HepG2 (cell line): ENCODE results near the gene FGFR4. TPM values are rescaled to one million over a fixed set of nuclear protein-coding genes. Genes with fewer than 3 reads are reported as not detected.

Experiments
- CCDC6 ChIP-seq: sonication (generic); formaldehyde crosslinking; IDR thresholded peaks from 2 replicates; pipeline ENCODE4 v1.8.1; 2022; ENCODE audit warnings: mild to moderate bottlenecking, missing genetic modification reagents, moderate library complexity
- CREB1 ChIP-seq, 2 experiments: fragments of 450-650 bp in 1 of 2; IDR thresholded peaks; 2 replicates each; pipeline ENCODE4 v1.6.1; 2016 to 2017; ENCODE audit warnings: control low read depth in 1 of 2, mild to moderate bottlenecking in 1 of 2, missing compliant biosample characterization in 1 of 2, missing genetic modification characterization in 1 of 2
- EEA1 ChIP-seq: sonication (generic); formaldehyde crosslinking; IDR thresholded peaks from 2 replicates; pipeline ENCODE4 v1.5.1; 2020; ENCODE audit warnings: mild to moderate bottlenecking, missing genetic modification reagents, borderline replicate concordance
- FIP1L1 ChIP-seq: fragments of 200-400 bp; formaldehyde crosslinking; IDR thresholded peaks from 2 replicates; pipeline ENCODE4 v1.6.1; 2018; ENCODE audit warnings: low read depth, mild to moderate bottlenecking, low read length, moderate library complexity, borderline replicate concordance; ENCODE audit not compliant: insufficient read depth
- FOSL2 ChIP-seq: sonication (generic); formaldehyde crosslinking; IDR thresholded peaks from 2 replicates; pipeline ENCODE4 v1.4.0; 2020; ENCODE audit warnings: missing genetic modification reagents
- GPN1 ChIP-seq: sonication (generic); formaldehyde crosslinking; IDR thresholded peaks from 2 replicates; pipeline ENCODE4 v1.5.1; 2020; ENCODE audit warnings: missing genetic modification reagents, borderline replicate concordance
- HMGA1 ChIP-seq: sonication (generic); formaldehyde crosslinking; conservative IDR thresholded peaks from 2 replicates; pipeline ENCODE4 v1.4.0; 2020; ENCODE audit warnings: missing genetic modification reagents
- MEIS2 ChIP-seq: sonication (generic); formaldehyde crosslinking; IDR thresholded peaks from 2 replicates; pipeline ENCODE4 v1.9.0; 2021; ENCODE audit warnings: mild to moderate bottlenecking, missing genetic modification reagents
- NFIB ChIP-seq: sonication (generic); formaldehyde crosslinking; IDR thresholded peaks from 2 replicates; pipeline ENCODE4 v1.9.0; 2021; ENCODE audit warnings: missing genetic modification reagents, mild to moderate bottlenecking, borderline replicate concordance
- PHF5A ChIP-seq: IDR thresholded peaks from one replicate; pipeline ENCODE4 v1.6.1; 2018; ENCODE audit warnings: low read depth, missing genetic modification reagents; ENCODE audit not compliant: unreplicated experiment
- RARG ChIP-seq: sonication (generic); formaldehyde crosslinking; IDR thresholded peaks from 2 replicates; pipeline ENCODE4 v1.4.0; 2020; ENCODE audit warnings: low read depth, mild to moderate bottlenecking, missing genetic modification reagents
- ZBTB8A ChIP-seq: sonication (generic); formaldehyde crosslinking; IDR thresholded peaks from 2 replicates; pipeline ENCODE4 v1.4.0; 2020; ENCODE audit warnings: mild to moderate bottlenecking, low read depth, missing genetic modification reagents, borderline replicate concordance
- ZNF564 ChIP-seq: sonication (generic); formaldehyde crosslinking; IDR thresholded peaks from 2 replicates; pipeline ENCODE4 v1.8.1; 2023; ENCODE audit warnings: mild to moderate bottlenecking, missing genetic modification reagents
- ZNF674 ChIP-seq: sonication (generic); formaldehyde crosslinking; IDR thresholded peaks from 2 replicates; pipeline ENCODE4 v1.5.0; 2020; ENCODE audit warnings: low read depth, mild to moderate bottlenecking, missing genetic modification reagents
- ZNF678 ChIP-seq: sonication (generic); formaldehyde crosslinking; IDR thresholded peaks from 2 replicates; pipeline ENCODE4 v1.4.0; 2020; ENCODE audit warnings: mild to moderate bottlenecking, missing genetic modification reagents
- ZNF746 ChIP-seq: sonication (generic); formaldehyde crosslinking; IDR thresholded peaks from 2 replicates; pipeline ENCODE4 v1.8.0; 2022; ENCODE audit warnings: mild to moderate bottlenecking, missing genetic modification reagents
- ZNF772 ChIP-seq: sonication (generic); formaldehyde crosslinking; IDR thresholded peaks from 2 replicates; pipeline ENCODE4 v1.5.0; 2020; ENCODE audit warnings: mild to moderate bottlenecking, missing genetic modification reagents
- polyA plus RNA-seq, 8 experiments: library from polyadenylated mRNA; depleted of rRNA in 3 of 8; stranded (reverse) in 7 of 8; unstranded in 1 of 8; fragments of >200 nt; fragmentation: Illumina TruSeq in 4 of 8; extraction: Trizol in 4 of 8; gene quantifications; 2 replicates each; pipeline versions ENCODE4 v1.2.1 to v1.2.3, GENCODE V29; 2011 to 2016; ENCODE audit warnings: low read depth in 4 of 8, missing spikeins in 1 of 8, mixed read lengths in 1 of 8; ENCODE audit not compliant: insufficient read depth in 1 of 8
- total RNA-seq, 5 experiments: library from RNA; depleted of rRNA; stranded (reverse); fragments of >200 nt; fragmentation: Illumina TruSeq; extraction: Trizol; gene quantifications; 2 replicates each; pipeline ENCODE4 v1.2.3, GENCODE V29; 2016; ENCODE audit warnings: low read depth in 1 of 5
- TF ChIP-seq, protein P1 (sequence below): sonication (generic); formaldehyde crosslinking; IDR thresholded peaks from 2 replicates; pipeline ENCODE4 v1.8.1; 2023; ENCODE audit warnings: mild to moderate bottlenecking, moderate library complexity, missing genetic modification reagents
- TF ChIP-seq, protein P2 (sequence below): IDR thresholded peaks from 2 replicates; pipeline ENCODE4 v1.6.1; 2016; ENCODE audit warnings: low read depth, control low read depth
- TF ChIP-seq, protein P3 (sequence below): sonication (generic); formaldehyde crosslinking; IDR thresholded peaks from 2 replicates; pipeline ENCODE4 v1.8.1; 2023; ENCODE audit warnings: missing genetic modification reagents, mild to moderate bottlenecking, borderline replicate concordance
- TF ChIP-seq, protein P4 (sequence below): IDR thresholded peaks from 2 replicates; pipeline ENCODE4 v1.6.1; 2016; ENCODE audit warnings: low read depth

FGFR4 gene
- total and polyA plus RNA-seq, 2 of the 13 experiments (the other 11 are each of a cell fraction or from before 2014, with no cell fraction given): 129 to 219 TPM

DNA sequence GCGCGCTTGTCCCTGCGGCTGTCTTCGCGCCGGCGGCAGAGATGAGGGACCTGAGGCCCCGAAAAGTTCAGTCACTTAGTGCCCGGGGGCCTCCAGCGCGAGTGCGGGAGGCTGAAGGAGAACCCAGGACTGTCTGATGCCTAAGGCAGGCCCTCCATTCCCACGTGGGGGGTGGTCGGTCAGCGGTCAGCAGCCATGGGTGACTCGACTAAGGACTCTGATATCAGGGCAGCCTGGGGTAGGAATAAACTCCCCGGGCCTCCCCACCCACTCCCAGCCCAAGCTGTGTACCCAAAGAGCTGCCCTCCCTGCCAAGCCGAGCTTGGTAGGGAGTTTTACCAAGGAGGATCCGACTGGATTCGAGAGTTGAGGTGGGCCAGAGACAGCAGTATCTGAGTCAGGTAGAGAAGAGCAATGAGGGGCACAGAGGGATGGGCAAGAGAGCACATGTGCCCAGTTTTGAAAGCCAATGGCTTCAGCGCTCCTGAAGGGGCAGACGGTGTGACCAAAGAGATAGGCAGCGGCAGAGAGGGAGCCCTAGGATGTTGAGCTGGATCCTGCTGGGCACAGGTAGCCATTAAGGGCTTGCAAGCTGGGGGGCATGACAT lies 787 bp downstream of the FGFR4 start (continued):
- TF ChIP-seq ZNF772 (CRISPR knock-in tag) (no peak), ZBTB8A (CRISPR knock-in tag) (no peak), ZNF674 (no peak), CREB1 (IDR thresholded peaks at IDR 0.05) (no peak), CREB1 (CRISPR knock-in tag; IDR thresholded peaks at IDR 0.05) (no peak), RARG (CRISPR knock-in tag) (no peak), NFIB (CRISPR knock-in tag) (no peak), PHF5A (no peak), ZNF564 (CRISPR knock-in tag) (no peak), ZNF746 (no peak), FIP1L1 (no peak), FOSL2 (no peak), GPN1 (no peak), EEA1 (CRISPR knock-in tag) (0 out of 2 replicates have a peak, but pooled peaks have one; percentile 12), ZNF678 (CRISPR knock-in tag) (0 out of 2 replicates have a peak, but pooled peaks have one; percentile 15), MEIS2 (CRISPR knock-in tag) (no peak), CCDC6 (0 out of 2 replicates have a peak, but pooled peaks have one; percentile 6), HMGA1 (no peak)
- TF ChIP-seq, protein P1, sequence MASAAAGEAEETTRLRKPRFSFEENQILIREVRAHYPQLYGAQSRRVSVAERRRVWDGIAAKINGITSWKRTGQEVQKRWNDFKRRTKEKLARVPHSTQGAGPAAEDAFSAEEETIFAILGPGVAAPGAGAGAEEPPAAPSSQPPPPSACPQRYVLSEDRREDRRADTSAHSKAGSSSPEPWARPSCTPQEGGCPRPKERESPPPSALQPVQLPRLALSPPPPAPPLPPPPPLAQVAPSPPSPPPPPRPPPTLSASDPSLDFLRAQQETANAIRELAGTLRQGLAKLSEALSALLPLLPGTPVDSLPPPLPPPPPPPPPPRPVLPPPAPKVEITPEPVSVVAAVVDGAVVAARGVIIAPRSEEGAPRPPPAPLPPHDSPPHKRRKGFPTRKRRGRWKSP (CRISPR knock-in tag): 0 out of 2 replicates have a peak, but pooled peaks have one; percentile 5
- TF ChIP-seq, protein P2, sequence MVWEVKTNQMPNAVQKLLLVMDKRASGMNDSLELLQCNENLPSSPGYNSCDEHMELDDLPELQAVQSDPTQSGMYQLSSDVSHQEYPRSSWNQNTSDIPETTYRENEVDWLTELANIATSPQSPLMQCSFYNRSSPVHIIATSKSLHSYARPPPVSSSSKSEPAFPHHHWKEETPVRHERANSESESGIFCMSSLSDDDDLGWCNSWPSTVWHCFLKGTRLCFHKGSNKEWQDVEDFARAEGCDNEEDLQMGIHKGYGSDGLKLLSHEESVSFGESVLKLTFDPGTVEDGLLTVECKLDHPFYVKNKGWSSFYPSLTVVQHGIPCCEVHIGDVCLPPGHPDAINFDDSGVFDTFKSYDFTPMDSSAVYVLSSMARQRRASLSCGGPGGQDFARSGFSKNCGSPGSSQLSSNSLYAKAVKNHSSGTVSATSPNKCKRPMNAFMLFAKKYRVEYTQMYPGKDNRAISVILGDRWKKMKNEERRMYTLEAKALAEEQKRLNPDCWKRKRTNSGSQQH (CRISPR knock-in tag): no peak
- TF ChIP-seq, protein P3, sequence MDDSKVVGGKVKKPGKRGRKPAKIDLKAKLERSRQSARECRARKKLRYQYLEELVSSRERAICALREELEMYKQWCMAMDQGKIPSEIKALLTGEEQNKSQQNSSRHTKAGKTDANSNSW (CRISPR knock-in tag): no peak
- TF ChIP-seq, protein P4, sequence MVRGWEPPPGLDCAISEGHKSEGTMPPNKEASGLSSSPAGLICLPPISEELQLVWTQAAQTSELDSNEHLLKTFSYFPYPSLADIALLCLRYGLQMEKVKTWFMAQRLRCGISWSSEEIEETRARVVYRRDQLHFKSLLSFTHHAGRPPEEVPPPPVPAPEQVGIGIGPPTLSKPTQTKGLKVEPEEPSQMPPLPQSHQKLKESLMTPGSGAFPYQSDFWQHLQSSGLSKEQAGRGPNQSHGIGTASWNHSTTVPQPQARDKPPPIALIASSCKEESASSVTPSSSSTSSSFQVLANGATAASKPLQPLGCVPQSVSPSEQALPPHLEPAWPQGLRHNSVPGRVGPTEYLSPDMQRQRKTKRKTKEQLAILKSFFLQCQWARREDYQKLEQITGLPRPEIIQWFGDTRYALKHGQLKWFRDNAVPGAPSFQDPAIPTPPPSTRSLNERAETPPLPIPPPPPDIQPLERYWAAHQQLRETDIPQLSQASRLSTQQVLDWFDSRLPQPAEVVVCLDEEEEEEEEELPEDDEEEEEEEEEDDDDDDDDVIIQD (CRISPR knock-in tag): no peak
